GM23338 (cell line): ENCODE data around the gene OR2AG2. TPM values are rescaled to one million over a fixed set of nuclear protein-coding genes. Genes with fewer than 3 reads are reported as not detected.

Experiments used
- ATAC-seq: fragments of 200-7000 bp; cut with Tn5 transposase; 3 replicates; pipeline ENCODE4 v1.9.1; 2020
- DNase-seq: peaks from one replicate; pipeline ENCODE4 v3.0.0-alpha.2; 2015; ENCODE audit warnings: low spot score
- H2AFZ ChIP-seq: fragments of 200-600 bp; sonication (generic); 2 replicates; pipeline ENCODE4 v1.8.0; 2016; ENCODE audit warnings: antibody characterized with exemption, mild to moderate bottlenecking, moderate library complexity
- H3F3A ChIP-seq: fragments of 200-600 bp; sonication (generic); replicated peaks from 2 replicates; pipeline ENCODE4 v1.8.0; 2017; ENCODE audit warnings: antibody characterized with exemption, mixed run types, low read depth
- H3K27ac ChIP-seq: fragments of 200-600 bp; sonication (generic); 2 replicates; pipeline ENCODE4 v1.6.1; 2016; ENCODE audit warnings: low read depth
- H3K27me3 ChIP-seq: fragments of 200-600 bp; sonication (generic); 2 replicates; pipeline ENCODE4 v1.8.0; 2016; ENCODE audit warnings: mild to moderate bottlenecking, mixed run types, moderate library complexity; ENCODE audit not compliant: insufficient read depth
- H3K36me3 ChIP-seq: fragments of 200-600 bp; sonication (generic); 2 replicates; pipeline ENCODE4 v1.8.0; 2016; ENCODE audit warnings: mild to moderate bottlenecking; ENCODE audit not compliant: insufficient read depth
- H3K4me1 ChIP-seq: fragments of 200-600 bp; sonication (generic); 2 replicates; pipeline ENCODE4 v1.8.0; 2016; ENCODE audit warnings: mild to moderate bottlenecking, moderate library complexity; ENCODE audit not compliant: insufficient read depth
- H3K4me2 ChIP-seq: fragments of 200-600 bp; sonication (generic); 2 replicates; pipeline ENCODE4 v1.7.1; 2017; ENCODE audit warnings: mixed run types
- H3K4me3 ChIP-seq: fragments of 200-600 bp; sonication (generic); 2 replicates; pipeline ENCODE4 v1.6.1; 2016; ENCODE audit warnings: mixed run types
- H3K79me2 ChIP-seq: fragments of 200-600 bp; sonication (generic); replicated peaks from 2 replicates; pipeline ENCODE4 v1.8.0; 2017; ENCODE audit warnings: mild to moderate bottlenecking; ENCODE audit not compliant: insufficient read depth
- H3K9me2 ChIP-seq: fragments of 200-600 bp; sonication (generic); 2 replicates; pipeline ENCODE4 v1.8.0; 2017; ENCODE audit not compliant: insufficient read depth
- H4K20me1 ChIP-seq: fragments of 200-600 bp; sonication (generic); replicated peaks from 2 replicates; pipeline ENCODE4 v1.8.0; 2017; ENCODE audit warnings: mild to moderate bottlenecking; ENCODE audit not compliant: insufficient read depth
- H3K27ac Mint-ChIP-seq: 2 replicates; pipeline ENCODE4 v1.8.0; 2020; ENCODE audit warnings: inconsistent platforms, mild to moderate bottlenecking, moderate library complexity, mixed read lengths
- H3K27me3 Mint-ChIP-seq: 3 replicates; pipeline ENCODE4 v1.8.0; 2022; ENCODE audit warnings: low read depth, mild to moderate bottlenecking, moderate library complexity, mixed read lengths, inconsistent platforms; ENCODE audit not compliant: insufficient read depth, poor library complexity
- H3K36me3 Mint-ChIP-seq: 3 replicates; pipeline ENCODE4 v1.8.0; 2021; ENCODE audit warnings: low read depth, mild to moderate bottlenecking, inconsistent platforms, moderate library complexity, mixed read lengths
- H3K4me1 Mint-ChIP-seq: 3 replicates; pipeline ENCODE4 v1.8.0; 2020; ENCODE audit warnings: mild to moderate bottlenecking, inconsistent platforms, mixed read lengths
- H3K4me3 Mint-ChIP-seq: 3 replicates; pipeline ENCODE4 v1.8.0; 2021; ENCODE audit warnings: moderate library complexity, mild to moderate bottlenecking, inconsistent platforms, mixed read lengths
- H3K9me3 Mint-ChIP-seq: 3 replicates; pipeline ENCODE4 v1.8.0; 2020; ENCODE audit warnings: moderate library complexity, mild to moderate bottlenecking, inconsistent platforms, mixed read lengths
- ETS1 ChIP-seq: IDR thresholded peaks from 2 replicates; pipeline ENCODE4 v1.6.1; 2016; ENCODE audit warnings: antibody characterized with exemption
- EZH2 ChIP-seq: fragments of 200-600 bp; sonication (generic); IDR thresholded peaks from one replicate; pipeline ENCODE4 v1.8.0; 2017; ENCODE audit warnings: antibody characterized with exemption, mild to moderate bottlenecking, low read depth; ENCODE audit not compliant: unreplicated experiment
- EZH2phosphoT487 ChIP-seq: fragments of 200-600 bp; sonication (generic); IDR thresholded peaks from one replicate; pipeline ENCODE4 v1.8.1; 2018; ENCODE audit warnings: antibody characterized with exemption; ENCODE audit not compliant: unreplicated experiment
- JUNB ChIP-seq: IDR thresholded peaks from one replicate; pipeline ENCODE4 v1.6.1; 2016; ENCODE audit warnings: antibody characterized with exemption; ENCODE audit not compliant: unreplicated experiment
- NANOG ChIP-seq: IDR thresholded peaks from 2 replicates; pipeline ENCODE4 v1.6.1; 2016; ENCODE audit warnings: antibody characterized with exemption, borderline replicate concordance
- POLR2AphosphoS5 ChIP-seq: IDR thresholded peaks from 2 replicates; pipeline ENCODE4 v1.6.1; 2016; ENCODE audit warnings: antibody characterized with exemption, low read depth
- STAT1 ChIP-seq: IDR thresholded peaks from one replicate; pipeline ENCODE4 v1.6.1; 2016; ENCODE audit warnings: antibody characterized with exemption; ENCODE audit not compliant: unreplicated experiment
- ZNF114 ChIP-seq: fragments of 250-450 bp; sonication (Bioruptor Pico); IDR thresholded peaks from 2 replicates; pipeline ENCODE4 v1.5.0; 2020; ENCODE audit warnings: mild to moderate bottlenecking, moderate library complexity
- ZNF331 ChIP-seq: fragments of 250-450 bp; sonication (Bioruptor Pico); IDR thresholded peaks from 2 replicates; pipeline ENCODE4 v1.5.0; 2020; ENCODE audit warnings: low read depth, mild to moderate bottlenecking, moderate library complexity
- polyA plus RNA-seq: library from polyadenylated mRNA; unstranded; fragments of >200 nt; fragmentation: Nextera tagmentation; extraction: Ambion mirVana; gene quantifications from 2 replicates; pipeline ENCODE4 v1.2.1, GENCODE V29; 2016
- total RNA-seq: library from RNA; depleted of rRNA; stranded (reverse); fragments of >200 nt; shearing (Covaris generic); gene quantifications from 2 replicates; pipeline ENCODE4 v1.2.3, GENCODE V29; 2014
- TF ChIP-seq, protein P1 (sequence below): fragments of 250-450 bp; sonication (Bioruptor Pico); IDR thresholded peaks from 2 replicates; pipeline ENCODE4 v1.5.0; 2020; ENCODE audit warnings: mild to moderate bottlenecking, moderate library complexity
- TF ChIP-seq, protein P2 (sequence below), 2 experiments: fragments of 200-600 bp in 1 of 2; sonication (generic) in 1 of 2; conservative IDR thresholded peaks; 2 replicates each; pipeline versions ENCODE4 v1.5.1 to v1.6.1; 2016 to 2017; ENCODE audit warnings: antibody characterized with exemption in 2 of 2, low read depth in 2 of 2, mild to moderate bottlenecking in 2 of 2, moderate library complexity in 1 of 2

The OR2AG2 gene
- total and polyA plus RNA-seq, 2 experiments from 2014 or later: 0.11 to 0.45 TPM

DNA sequence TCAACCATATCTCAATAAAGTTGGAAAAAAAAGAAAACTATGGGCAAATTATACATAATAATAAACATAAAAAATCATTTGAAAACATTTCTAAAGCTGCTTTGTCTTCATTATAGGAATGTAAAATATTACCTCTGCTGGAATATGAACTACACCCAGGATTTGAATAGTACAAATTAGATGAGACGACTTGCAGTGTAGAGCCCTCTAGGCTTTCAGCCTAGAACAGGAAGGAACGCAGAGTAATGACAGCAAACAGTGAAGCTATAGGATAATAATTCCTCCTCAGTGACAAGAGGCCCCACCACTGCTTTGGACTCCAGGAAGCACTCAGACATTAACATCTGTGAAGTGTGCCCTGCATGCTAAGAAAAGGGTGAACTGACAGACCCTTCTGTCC is 18.8 kb upstream of the OR2AG2 start:
- Mint-ChIP-seq H3K36me3 (no peaks in the 10 kb centered on the region), H3K9me3 (no peaks in the 10 kb centered on the region), H3K4me1 (no peaks in the 10 kb centered on the region), H3K27ac (no peak overlapping the region), H3K27me3 (no peaks in the 10 kb centered on the region), H3K4me3 (no peak overlapping the region)
- ATAC-seq (no peak), DNase-seq (no peak)
- H4K20me1 ChIP-seq: no peaks in the 10 kb centered on the region
- no peaks in the 10 kb centered on the region; the same call in 1 of the 2 replicates for H3K9me2 ChIP-seq
- no peaks in the 10 kb centered on the region for H3K36me3 ChIP-seq
- no peak overlapping the region for H3K4me2 ChIP-seq
- no peaks in the 10 kb centered on the region for H3K4me1 ChIP-seq
- no peak overlapping the region for H3K27ac ChIP-seq
- no peaks in the 10 kb centered on the region for H3F3A ChIP-seq
- H2AFZ ChIP-seq: no peak overlapping the region
- no peaks in the 10 kb centered on the region for H3K27me3 ChIP-seq
- TF ChIP-seq, protein P1, sequence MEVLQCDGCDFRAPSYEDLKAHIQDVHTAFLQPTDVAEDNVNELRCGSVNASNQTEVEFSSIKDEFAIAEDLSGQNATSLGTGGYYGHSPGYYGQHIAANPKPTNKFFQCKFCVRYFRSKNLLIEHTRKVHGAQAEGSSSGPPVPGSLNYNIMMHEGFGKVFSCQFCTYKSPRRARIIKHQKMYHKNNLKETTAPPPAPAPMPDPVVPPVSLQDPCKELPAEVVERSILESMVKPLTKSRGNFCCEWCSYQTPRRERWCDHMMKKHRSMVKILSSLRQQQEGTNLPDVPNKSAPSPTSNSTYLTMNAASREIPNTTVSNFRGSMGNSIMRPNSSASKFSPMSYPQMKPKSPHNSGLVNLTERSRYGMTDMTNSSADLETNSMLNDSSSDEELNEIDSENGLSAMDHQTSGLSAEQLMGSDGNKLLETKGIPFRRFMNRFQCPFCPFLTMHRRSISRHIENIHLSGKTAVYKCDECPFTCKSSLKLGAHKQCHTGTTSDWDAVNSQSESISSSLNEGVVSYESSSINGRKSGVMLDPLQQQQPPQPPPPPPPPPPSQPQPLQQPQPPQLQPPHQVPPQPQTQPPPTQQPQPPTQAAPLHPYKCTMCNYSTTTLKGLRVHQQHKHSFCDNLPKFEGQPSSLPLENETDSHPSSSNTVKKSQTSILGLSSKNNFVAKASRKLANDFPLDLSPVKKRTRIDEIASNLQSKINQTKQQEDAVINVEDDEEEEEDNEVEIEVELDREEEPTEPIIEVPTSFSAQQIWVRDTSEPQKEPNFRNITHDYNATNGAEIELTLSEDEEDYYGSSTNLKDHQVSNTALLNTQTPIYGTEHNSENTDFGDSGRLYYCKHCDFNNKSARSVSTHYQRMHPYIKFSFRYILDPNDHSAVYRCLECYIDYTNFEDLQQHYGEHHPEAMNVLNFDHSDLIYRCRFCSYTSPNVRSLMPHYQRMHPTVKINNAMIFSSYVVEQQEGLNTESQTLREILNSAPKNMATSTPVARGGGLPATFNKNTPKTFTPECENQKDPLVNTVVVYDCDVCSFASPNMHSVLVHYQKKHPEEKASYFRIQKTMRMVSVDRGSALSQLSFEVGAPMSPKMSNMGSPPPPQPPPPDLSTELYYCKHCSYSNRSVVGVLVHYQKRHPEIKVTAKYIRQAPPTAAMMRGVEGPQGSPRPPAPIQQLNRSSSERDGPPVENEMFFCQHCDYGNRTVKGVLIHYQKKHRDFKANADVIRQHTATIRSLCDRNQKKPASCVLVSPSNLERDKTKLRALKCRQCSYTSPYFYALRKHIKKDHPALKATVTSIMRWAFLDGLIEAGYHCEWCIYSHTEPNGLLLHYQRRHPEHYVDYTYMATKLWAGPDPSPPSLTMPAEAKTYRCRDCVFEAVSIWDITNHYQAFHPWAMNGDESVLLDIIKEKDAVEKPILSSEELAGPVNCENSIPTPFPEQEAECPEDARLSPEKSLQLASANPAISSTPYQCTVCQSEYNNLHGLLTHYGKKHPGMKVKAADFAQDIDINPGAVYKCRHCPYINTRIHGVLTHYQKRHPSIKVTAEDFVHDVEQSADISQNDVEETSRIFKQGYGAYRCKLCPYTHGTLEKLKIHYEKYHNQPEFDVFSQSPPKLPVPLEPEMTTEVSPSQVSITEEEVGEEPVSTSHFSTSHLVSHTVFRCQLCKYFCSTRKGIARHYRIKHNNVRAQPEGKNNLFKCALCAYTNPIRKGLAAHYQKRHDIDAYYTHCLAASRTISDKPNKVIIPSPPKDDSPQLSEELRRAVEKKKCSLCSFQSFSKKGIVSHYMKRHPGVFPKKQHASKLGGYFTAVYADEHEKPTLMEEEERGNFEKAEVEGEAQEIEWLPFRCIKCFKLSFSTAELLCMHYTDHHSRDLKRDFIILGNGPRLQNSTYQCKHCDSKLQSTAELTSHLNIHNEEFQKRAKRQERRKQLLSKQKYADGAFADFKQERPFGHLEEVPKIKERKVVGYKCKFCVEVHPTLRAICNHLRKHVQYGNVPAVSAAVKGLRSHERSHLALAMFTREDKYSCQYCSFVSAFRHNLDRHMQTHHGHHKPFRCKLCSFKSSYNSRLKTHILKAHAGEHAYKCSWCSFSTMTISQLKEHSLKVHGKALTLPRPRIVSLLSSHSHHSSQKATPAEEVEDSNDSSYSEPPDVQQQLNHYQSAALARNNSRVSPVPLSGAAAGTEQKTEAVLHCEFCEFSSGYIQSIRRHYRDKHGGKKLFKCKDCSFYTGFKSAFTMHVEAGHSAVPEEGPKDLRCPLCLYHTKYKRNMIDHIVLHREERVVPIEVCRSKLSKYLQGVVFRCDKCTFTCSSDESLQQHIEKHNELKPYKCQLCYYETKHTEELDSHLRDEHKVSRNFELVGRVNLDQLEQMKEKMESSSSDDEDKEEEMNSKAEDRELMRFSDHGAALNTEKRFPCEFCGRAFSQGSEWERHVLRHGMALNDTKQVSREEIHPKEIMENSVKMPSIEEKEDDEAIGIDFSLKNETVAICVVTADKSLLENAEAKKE (CRISPR knock-in tag): no peak
- TF ChIP-seq EZH2 (no peak), STAT1 (no peak), POLR2AphosphoS5 (no peak), NANOG (no peak), ETS1 (no peak), EZH2phosphoT487 (no peak), JUNB (no peak), ZNF114 (CRISPR knock-in tag) (no peak), ZNF331 (CRISPR knock-in tag) (no peak)
- TF ChIP-seq, protein P2, sequence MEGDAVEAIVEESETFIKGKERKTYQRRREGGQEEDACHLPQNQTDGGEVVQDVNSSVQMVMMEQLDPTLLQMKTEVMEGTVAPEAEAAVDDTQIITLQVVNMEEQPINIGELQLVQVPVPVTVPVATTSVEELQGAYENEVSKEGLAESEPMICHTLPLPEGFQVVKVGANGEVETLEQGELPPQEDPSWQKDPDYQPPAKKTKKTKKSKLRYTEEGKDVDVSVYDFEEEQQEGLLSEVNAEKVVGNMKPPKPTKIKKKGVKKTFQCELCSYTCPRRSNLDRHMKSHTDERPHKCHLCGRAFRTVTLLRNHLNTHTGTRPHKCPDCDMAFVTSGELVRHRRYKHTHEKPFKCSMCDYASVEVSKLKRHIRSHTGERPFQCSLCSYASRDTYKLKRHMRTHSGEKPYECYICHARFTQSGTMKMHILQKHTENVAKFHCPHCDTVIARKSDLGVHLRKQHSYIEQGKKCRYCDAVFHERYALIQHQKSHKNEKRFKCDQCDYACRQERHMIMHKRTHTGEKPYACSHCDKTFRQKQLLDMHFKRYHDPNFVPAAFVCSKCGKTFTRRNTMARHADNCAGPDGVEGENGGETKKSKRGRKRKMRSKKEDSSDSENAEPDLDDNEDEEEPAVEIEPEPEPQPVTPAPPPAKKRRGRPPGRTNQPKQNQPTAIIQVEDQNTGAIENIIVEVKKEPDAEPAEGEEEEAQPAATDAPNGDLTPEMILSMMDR (conservative IDR thresholded peaks at IDR 0.05; ENCODE audit: low read depth in 2 of 2): no peak
- H3K79me2 ChIP-seq: no peaks in the 10 kb centered on the region
- no peak overlapping the region for H3K4me3 ChIP-seq
